ENCODE measurements around the gene LENEP.

Gene LENEP

GRCh38 chr1:154995301-154995983 lies 2.1 kb downstream of the LENEP start:
- DNase-seq (ENCODE audit: extremely low spot score) = peak; percentile 54
- CTCF ChIA-PET = interaction anchor here (0.6 to 7.8 kb wide), 12 partner anchors 12 to 559 kb away, joined by 3 to 45 read pairs (median 6); partner anchors contain the start of genes FLAD1 and PBXIP1
- TF ChIP-seq ZNF384 (IDR thresholded peaks at IDR 0.05) = peak; percentile 98

DNA sequence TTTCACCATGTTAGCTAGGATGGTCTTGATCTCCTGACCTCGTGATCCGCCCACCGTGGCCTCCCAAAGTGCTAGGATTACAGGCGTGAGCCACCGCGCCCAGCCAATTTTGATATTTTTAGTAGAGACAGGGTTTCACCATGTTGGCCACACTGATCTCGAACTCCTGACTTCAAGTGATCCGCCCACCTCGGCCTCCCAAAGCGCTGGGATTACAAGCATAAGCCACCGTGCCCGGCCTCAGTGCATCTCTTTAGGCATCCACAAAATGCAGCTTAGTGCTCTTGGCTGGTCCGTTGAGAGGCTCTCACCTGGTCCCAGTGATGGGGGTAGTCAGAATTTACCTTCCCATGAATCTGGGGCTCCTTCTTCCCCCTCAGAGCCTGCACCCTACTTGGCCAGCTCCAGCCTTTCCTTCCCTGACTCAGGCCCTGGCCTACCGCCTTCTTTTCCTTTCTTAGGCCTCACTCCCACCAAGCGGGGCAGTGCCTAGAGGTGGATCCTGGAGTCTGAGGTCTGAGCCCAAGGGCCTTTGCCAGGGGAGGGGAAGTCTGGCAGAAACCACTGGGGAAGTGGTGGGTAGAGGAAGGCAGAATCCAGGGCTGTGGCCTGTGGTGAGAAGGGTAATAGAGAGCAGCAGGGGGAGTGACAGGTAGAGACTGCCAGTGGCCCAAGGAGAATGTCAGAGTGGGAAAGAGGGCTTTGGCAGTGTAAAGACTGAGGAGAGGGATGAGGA lies 3.7 kb downstream of the LENEP start:
- TF ChIP-seq SUZ12 (IDR thresholded peaks at IDR 0.05) (no peak), TARDBP (IDR thresholded peaks at IDR 0.05) (no peak), HDGF (IDR thresholded peaks at IDR 0.05; ENCODE audit: borderline replicate concordance) (no peak)
- ChIA-PET CTCF (interaction anchor here (0.7 to 7.8 kb wide), 8 partner anchors 14 to 64 kb away, joined by 3 to 45 read pairs (median 5); partner anchors contain the start of gene FLAD1), POLR2A (interaction anchor here (1.0 to 2.2 kb wide), 4 partner anchors 14 to 36 kb away, joined by 4 to 10 read pairs (median 6); partner anchors contain the start of genes CKS1B, FLAD1 and PYGO2)
- DNase-seq (ENCODE audit: extremely low spot score) = no peak

More at GRCh38 chr1:154995301-154995983, 2.1 kb downstream of the LENEP start:
- POLR2A ChIA-PET = interaction anchor here (1.3 to 3.6 kb wide), 5 partner anchors 12 to 34 kb away, joined by 4 to 34 read pairs (median 10); partner anchors contain the start of genes CKS1B, FLAD1 and PYGO2

- TF ChIP-seq HDGF (IDR thresholded peaks at IDR 0.05; ENCODE audit: borderline replicate concordance) (no peak), ELF4 (IDR thresholded peaks at IDR 0.05) (peak; percentile 38; the same call in 1 of the 2 replicates)
- CTCF ChIA-PET = interaction anchor here (0.6 to 7.8 kb wide), 12 partner anchors 8 to 540 kb away, joined by 3 to 45 read pairs (median 4); partner anchors contain the start of genes CKS1B, FLAD1, PBXIP1 and PYGO2
- POLR2A ChIA-PET = interaction anchor here (1.0 to 3.8 kb wide), 10 partner anchors 15 to 196 kb away, joined by 3 to 43 read pairs (median 12); partner anchors contain the start of genes ADAM15, FLAD1, PMVK and PYGO2
- no peak for DNase-seq (ENCODE audit: extremely low spot score)
Measured at GRCh38 chr1:154998201-154998780, 4.9 kb downstream of the LENEP start.

- peak; percentile 86 for DNase-seq (ENCODE audit: extremely low spot score)
- TF ChIP-seq ARNT (IDR thresholded peaks at IDR 0.05) = no peak
- TF ChIP-seq FOXM1 (IDR thresholded peaks at IDR 0.05; ENCODE audit: borderline replicate concordance) = peak; percentile 20; the same call in 1 of the 2 replicates
- POLR2A ChIA-PET = interaction anchor here (0.7 to 3.8 kb wide), 17 partner anchors 9 to 195 kb away, joined by 3 to 43 read pairs (median 5); partner anchors contain the start of genes ADAM15, EFNA3, FLAD1 and PMVK
- CTCF ChIA-PET = interaction anchor here (0.6 to 7.8 kb wide), 20 partner anchors 9 to 540 kb away, joined by 3 to 45 read pairs (median 4); partner anchors contain the start of genes ADAM15, CKS1B, FLAD1 and PBXIP1
Measured at GRCh38 chr1:154998818-154999570, 5.6 kb downstream of the LENEP start.

GRCh38 chr1:154999571-155000410 lies 6.4 kb downstream of the LENEP start:
- POLR2A ChIA-PET = interaction anchor here (0.7 to 3.8 kb wide), 22 partner anchors 8 to 194 kb away, joined by 3 to 43 read pairs (median 5); partner anchors contain the start of genes ADAM15, EFNA3, FLAD1 and PBXIP1
- DNase-seq (ENCODE audit: extremely low spot score) = no peak
- no peak for TF ChIP-seq ZNF384 (IDR thresholded peaks at IDR 0.05)
- no peak for TF ChIP-seq SP1 (IDR thresholded peaks at IDR 0.05)
- peak; percentile 96 for TF ChIP-seq L3MBTL2 (conservative IDR thresholded peaks at IDR 0.05)
- no peak for TF ChIP-seq SUZ12 (IDR thresholded peaks at IDR 0.05)
- CTCF ChIA-PET = interaction anchor here (0.8 to 7.8 kb wide), 19 partner anchors 9 to 63 kb away, joined by 3 to 45 read pairs (median 4); partner anchors contain the start of genes ADAM15, CKS1B, FLAD1 and PBXIP1

DNA sequence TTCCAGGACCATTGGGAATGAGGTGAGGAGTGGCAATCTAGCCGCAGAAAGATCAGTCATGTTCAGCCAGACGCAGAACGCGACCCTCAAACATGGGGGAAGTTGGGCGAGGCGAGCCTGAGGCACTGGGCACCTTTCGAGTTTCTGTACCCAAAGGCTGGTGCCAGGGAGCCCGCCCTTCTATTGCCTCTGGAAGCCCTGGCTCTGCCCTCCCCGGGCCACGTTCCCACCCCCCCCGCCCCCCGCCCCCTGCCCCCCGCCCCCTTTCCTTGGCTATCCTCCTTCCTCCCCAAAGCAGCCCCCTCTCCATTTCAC lies 7.0 kb downstream of the LENEP start:
- CTCF ChIA-PET = interaction anchor here (0.8 to 7.8 kb wide), 9 partner anchors 12 to 61 kb away, joined by 3 to 45 read pairs (median 5); partner anchors contain the start of genes ADAM15, CKS1B and FLAD1
- no peak for DNase-seq (ENCODE audit: extremely low spot score)
- POLR2A ChIA-PET = interaction anchor here (0.8 to 3.8 kb wide), 16 partner anchors 8 to 81 kb away, joined by 3 to 43 read pairs (median 6); partner anchors contain the start of genes ADAM15, FLAD1, PBXIP1 and PMVK
- TF ChIP-seq ARNT (IDR thresholded peaks at IDR 0.05) (no peak), CTBP1 (IDR thresholded peaks at IDR 0.05; ENCODE audit: borderline replicate concordance) (no peak), HDGF (IDR thresholded peaks at IDR 0.05; ENCODE audit: borderline replicate concordance) (no peak), FOXA1 (IDR thresholded peaks at IDR 0.05) (no peak), TARDBP (IDR thresholded peaks at IDR 0.05) (no peak), ZNF384 (IDR thresholded peaks at IDR 0.05) (no peak), ELF4 (IDR thresholded peaks at IDR 0.05) (no peak), FOXM1 (IDR thresholded peaks at IDR 0.05; ENCODE audit: borderline replicate concordance) (no peak), SP1 (IDR thresholded peaks at IDR 0.05) (no peak)

DNA sequence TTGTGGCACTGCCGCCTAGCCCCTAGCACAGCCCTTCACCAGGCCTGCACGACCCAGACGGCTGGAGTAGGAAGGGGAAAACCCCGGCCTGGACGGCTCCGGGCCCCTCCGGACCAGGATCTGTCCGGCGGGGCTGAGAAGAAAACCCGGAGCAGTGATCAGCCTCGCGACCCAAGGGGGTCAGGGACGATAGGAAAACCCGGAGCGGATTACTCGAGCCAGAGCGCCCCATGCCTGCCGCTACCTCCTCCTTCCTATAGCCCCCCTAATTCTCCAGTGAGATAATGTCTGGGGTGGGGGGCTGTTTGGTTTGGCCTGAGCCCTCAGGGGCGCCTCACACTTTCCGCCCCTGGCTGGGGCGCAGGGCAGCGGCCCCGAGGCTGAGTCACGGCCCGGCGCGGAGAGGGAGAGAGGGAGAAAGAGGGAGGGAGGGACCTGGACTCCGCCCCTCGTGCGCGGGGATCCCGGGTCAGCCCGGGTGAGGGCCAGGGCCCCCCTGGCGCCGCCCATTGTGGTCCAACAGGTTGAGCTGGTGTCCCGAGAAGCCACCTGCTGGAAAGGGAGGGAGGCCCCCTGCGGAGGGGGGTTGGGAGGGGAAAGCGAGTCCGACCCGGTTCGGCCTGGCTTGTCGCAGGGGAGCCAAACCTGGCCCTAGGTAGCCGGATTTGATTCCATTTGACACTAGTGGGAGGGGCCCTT lies 7.5 kb downstream of the LENEP start:
- peak; percentile 85 for DNase-seq (ENCODE audit: extremely low spot score)
- POLR2A ChIA-PET = interaction anchor here (0.6 to 3.8 kb wide), 14 partner anchors 11 to 64 kb away, joined by 3 to 43 read pairs (median 4); partner anchors contain the start of genes ADAM15, FLAD1, PBXIP1 and PMVK
- CTCF ChIA-PET = interaction anchor here (1.5 to 7.8 kb wide), 4 partner anchors 11 to 50 kb away, joined by 3 to 45 read pairs (median 5); partner anchors contain the start of gene ADAM15
- TF ChIP-seq BHLHE40 (IDR thresholded peaks at IDR 0.05; ENCODE audit: borderline replicate concordance) (no peak), FOXK2 (IDR thresholded peaks at IDR 0.05) (no peak), SUZ12 (IDR thresholded peaks at IDR 0.05) (no peak), HDGF (IDR thresholded peaks at IDR 0.05; ENCODE audit: borderline replicate concordance) (0 out of 2 replicates have a peak, but pooled peaks have one; percentile 46), TARDBP (IDR thresholded peaks at IDR 0.05) (no peak), LEF1 (IDR thresholded peaks at IDR 0.05; ENCODE audit: borderline replicate concordance) (peak; percentile 86; the same call in 1 of the 2 replicates), ZNF384 (IDR thresholded peaks at IDR 0.05) (no peak), L3MBTL2 (conservative IDR thresholded peaks at IDR 0.05) (peak; percentile 65), ELF4 (IDR thresholded peaks at IDR 0.05) (no peak), FOXA1 (IDR thresholded peaks at IDR 0.05) (no peak), CTBP1 (IDR thresholded peaks at IDR 0.05; ENCODE audit: borderline replicate concordance) (peak; percentile 62), FOXM1 (IDR thresholded peaks at IDR 0.05; ENCODE audit: borderline replicate concordance) (peak; percentile 99), SP1 (IDR thresholded peaks at IDR 0.05) (no peak), NFRKB (IDR thresholded peaks at IDR 0.05) (no peak), ARNT (IDR thresholded peaks at IDR 0.05) (peak; percentile 21; the same call in 1 of the 2 replicates), PKNOX1 (IDR thresholded peaks at IDR 0.05) (peak; percentile 11; the same call in 1 of the 2 replicates)

Measured in HEK293T (cell line).